GM12878 (cell line): ENCODE data around the gene PUSL1. TPM values are rescaled to one million over a fixed set of nuclear protein-coding genes. Genes with fewer than 3 reads are reported as not detected.
A peak's percentile ranks its signal among the peaks of the same experiment; 100 is the strongest.

Experiments
- ATAC-seq: fragments of 200-7000 bp; cut with Tn5 transposase; 3 replicates; pipeline ENCODE4 v1.9.1; 2020; ENCODE audit warnings: mild to moderate bottlenecking, moderate library complexity
- BruUV-seq: library from RNA; stranded (reverse); fragments of 400-500 nt; replicated peaks from 2 replicates; lab custom pipeline; 2021; lab: Mats Ljungman, UMichigan
- CTCF ChIA-PET: fragments of 300-600 bp; sonication (Branson Sonifier 250); formaldehyde crosslinking; extraction: SDS; loops from one replicate; lab custom pipeline; 2021; ENCODE audit warnings: inconsistent platforms; lab: Yijun Ruan, JAX
- POLR2A ChIA-PET: fragments of 350-600 bp; formaldehyde crosslinking; extraction: SDS; loops from one replicate; lab custom pipeline; 2021; ENCODE audit warnings: inconsistent platforms; lab: Charles Lee
- RAD21 ChIA-PET: fragments of 300-600 bp; sonication (Branson Sonifier 250); formaldehyde crosslinking; loops from one replicate; lab custom pipeline; 2023; ENCODE audit warnings: antibody characterized with exemption; ENCODE audit not compliant: unreplicated experiment; lab: Charles Lee
- SMC1A ChIA-PET: fragments of 300-600 bp; sonication (Branson Sonifier 250); formaldehyde crosslinking; loops from one replicate; lab custom pipeline; 2023; ENCODE audit not compliant: unreplicated experiment, uncharacterized antibody; lab: Charles Lee
- DNase-seq: peaks from one replicate; pipeline ENCODE4 v3.0.0-alpha.2; 2011; ENCODE audit warnings: low read depth, low spot score
- FAIRE-seq: peaks from 3 replicates; lab custom pipeline; 2011; peaks lifted over from hg19 to GRCh38; lab: Jason Lieb, UNC
- H2AFZ ChIP-seq: 2 replicates; pipeline ENCODE4 v1.6.0; 2011; ENCODE audit warnings: low read depth, low read length, control low read depth; ENCODE audit not compliant: control insufficient read depth
- H3K27ac ChIP-seq: 2 replicates; pipeline ENCODE4 v1.5.1; 2011; ENCODE audit warnings: control low read depth; ENCODE audit not compliant: control insufficient read depth, insufficient read depth
- H3K27me3 ChIP-seq, 2 experiments: replicated peaks in 1 of 2; 2 replicates each; pipeline versions ENCODE4 v1.6.0 to v1.6.1; 2011; ENCODE audit warnings: low read length in 1 of 2; ENCODE audit not compliant: control insufficient read depth in 2 of 2, insufficient read depth in 2 of 2
- H3K36me3 ChIP-seq, 2 experiments: 2 replicates each; pipeline ENCODE4 v1.5.1; 2011; ENCODE audit warnings: low read length in 1 of 2; ENCODE audit not compliant: control insufficient read depth in 2 of 2, insufficient read depth in 2 of 2
- H3K4me1 ChIP-seq: 2 replicates; pipeline ENCODE4 v1.6.1; 2011; ENCODE audit warnings: mild to moderate bottlenecking, low read length, moderate library complexity, mixed read lengths; ENCODE audit not compliant: control insufficient read depth, insufficient read depth
- H3K4me2 ChIP-seq: 2 replicates; pipeline ENCODE4 v1.6.0; 2011; ENCODE audit warnings: control low read depth; ENCODE audit not compliant: control insufficient read depth, insufficient read depth
- H3K4me3 ChIP-seq: fragments of 200-600 bp; sonication (generic); 2 replicates; pipeline ENCODE4 v1.5.1; 2016
- H3K79me2 ChIP-seq: 2 replicates; pipeline ENCODE4 v1.6.0; 2011; ENCODE audit warnings: low read length; ENCODE audit not compliant: control insufficient read depth, insufficient read depth
- H3K9ac ChIP-seq: 2 replicates; pipeline ENCODE4 v1.8.0; 2011; ENCODE audit warnings: low read length, control low read depth, mixed read lengths; ENCODE audit not compliant: control insufficient read depth, insufficient read depth
- H3K9me3 ChIP-seq: replicated peaks from 3 replicates; pipeline ENCODE4 v1.5.1; 2011; ENCODE audit warnings: mild to moderate bottlenecking, low read length; ENCODE audit not compliant: control insufficient read depth, insufficient read depth
- H4K20me1 ChIP-seq: 2 replicates; pipeline ENCODE4 v1.6.0; 2011; ENCODE audit not compliant: control insufficient read depth, insufficient read depth
- CREM ChIP-seq: IDR thresholded peaks from 2 replicates; pipeline ENCODE4 v1.6.1; 2014; ENCODE audit warnings: antibody characterized with exemption, low read depth
- EGR1 ChIP-seq, 2 experiments: IDR thresholded peaks; 1 replicate in 1 of 2; 2 replicates in 1 of 2; pipeline ENCODE4 v1.6.1; 2011 to 2012; ENCODE audit warnings: low read depth in 2 of 2, low read length in 2 of 2, borderline replicate concordance in 1 of 2, mild to moderate bottlenecking in 1 of 2, moderate library complexity in 1 of 2
- LARP7 ChIP-seq: fragments of 450-650 bp; IDR thresholded peaks from 2 replicates; pipeline ENCODE4 v1.6.1; 2017; ENCODE audit warnings: mild to moderate bottlenecking
- NR2F1 ChIP-seq: fragments of 450-650 bp; conservative IDR thresholded peaks from 2 replicates; pipeline ENCODE4 v1.6.1; 2017; ENCODE audit warnings: mild to moderate bottlenecking
- POLR2AphosphoS5 ChIP-seq: IDR thresholded peaks from 2 replicates; pipeline ENCODE4 v1.6.1; 2011; ENCODE audit warnings: mild to moderate bottlenecking, low read length, inconsistent platforms
- RFX5 ChIP-seq: IDR thresholded peaks from 2 replicates; pipeline ENCODE4 v1.6.1; 2011; ENCODE audit warnings: low read depth, low read length, improper control_type of control experiment
- SP1 ChIP-seq: IDR thresholded peaks from one replicate; pipeline ENCODE4 v1.6.1; 2011; ENCODE audit warnings: low read depth, low read length
- TARDBP ChIP-seq: IDR thresholded peaks from 2 replicates; pipeline ENCODE4 v1.6.1; 2016; ENCODE audit warnings: borderline replicate concordance
- TBL1XR1 ChIP-seq: IDR thresholded peaks from 2 replicates; pipeline ENCODE4 v1.6.1; 2012; ENCODE audit warnings: low read depth, low read length, improper control_type of control experiment
- WGBS: methylation state at CpG from one replicate; pipeline ENCODE4 v1.1.6; 2016; ENCODE audit warnings: low lambda C conversion rate; ENCODE audit not compliant: insufficient replicate concordance, insufficient coverage; ENCODE audit errors: missing lambda C conversion rate; 5-methylcytosine and 5-hydroxymethylcytosine counted together
- in situ Hi-C: fragments of 300-500 bp; cut with MboI; formaldehyde crosslinking; loops from 9 replicates; pipeline ENCODE4 v1.14.3; 2018; ENCODE audit warnings: mixed read lengths
- intact Hi-C: fragments of 100-400 bp; cut with micrococcal nuclease; formaldehyde crosslinking; loops from one replicate; pipeline ENCODE4 v1.14.2; 2022; ENCODE audit not compliant: unreplicated experiment
- polyA plus RNA-seq, 11 experiments: library from polyadenylated mRNA; depleted of rRNA in 4 of 11; unstranded in 6 of 11; stranded (reverse) in 5 of 11; fragments of >200 nt; fragmentation: Nextera tagmentation in 4 of 11; fragmentation: Illumina TruSeq in 1 of 11; extraction: Ambion mirVana in 4 of 11; extraction: Trizol in 1 of 11; gene quantifications; 1 replicate in 1 of 11; 2 replicates in 10 of 11; pipeline versions ENCODE4 v1.2.1 to v1.2.3, GENCODE V29; 2011 to 2016; ENCODE audit warnings: inconsistent platforms in 2 of 11, missing spikeins in 2 of 11, low read depth in 1 of 11
- total RNA-seq, 4 experiments: library from RNA; depleted of rRNA in 3 of 4; stranded (reverse); fragments of >200 nt in 3 of 4; fragmentation: Illumina TruSeq in 1 of 4; extraction: Trizol in 1 of 4; gene quantifications; 2 replicates each; pipeline versions ENCODE4 v1.2.1 to v1.2.3, GENCODE V29; 2013 to 2021
- TF ChIP-seq, protein P1 (sequence below): fragments of 450-650 bp; conservative IDR thresholded peaks from 2 replicates; pipeline ENCODE4 v1.6.1; 2017; ENCODE audit warnings: mild to moderate bottlenecking, moderate library complexity
- TF ChIP-seq, protein P2 (sequence below): fragments of 450-650 bp; IDR thresholded peaks from 2 replicates; pipeline ENCODE4 v1.6.1; 2017; ENCODE audit warnings: mild to moderate bottlenecking
- TF ChIP-seq, protein P3 (sequence below): IDR thresholded peaks from 2 replicates; pipeline ENCODE4 v1.6.1; 2012; ENCODE audit warnings: low read depth, low read length, improper control_type of control experiment
- TF ChIP-seq, protein P4 (sequence below): fragments of 450-650 bp; IDR thresholded peaks from 2 replicates; pipeline ENCODE4 v1.6.1; 2017; ENCODE audit warnings: mild to moderate bottlenecking, low read depth, inconsistent platforms; ENCODE audit not compliant: poor library complexity, severe bottlenecking
- TF ChIP-seq, protein P5 (sequence below): fragments of 450-650 bp; formaldehyde crosslinking; IDR thresholded peaks from 2 replicates; pipeline ENCODE4 v1.5.0; 2022; ENCODE audit warnings: mild to moderate bottlenecking, missing genetic modification characterization

PUSL1 gene
- total and polyA plus RNA-seq, 10 of the 15 experiments (the other 5 are each of a cell fraction or from before 2014, with no cell fraction given) = 0.16 to 28.4 (median 15.1) TPM

DNA sequence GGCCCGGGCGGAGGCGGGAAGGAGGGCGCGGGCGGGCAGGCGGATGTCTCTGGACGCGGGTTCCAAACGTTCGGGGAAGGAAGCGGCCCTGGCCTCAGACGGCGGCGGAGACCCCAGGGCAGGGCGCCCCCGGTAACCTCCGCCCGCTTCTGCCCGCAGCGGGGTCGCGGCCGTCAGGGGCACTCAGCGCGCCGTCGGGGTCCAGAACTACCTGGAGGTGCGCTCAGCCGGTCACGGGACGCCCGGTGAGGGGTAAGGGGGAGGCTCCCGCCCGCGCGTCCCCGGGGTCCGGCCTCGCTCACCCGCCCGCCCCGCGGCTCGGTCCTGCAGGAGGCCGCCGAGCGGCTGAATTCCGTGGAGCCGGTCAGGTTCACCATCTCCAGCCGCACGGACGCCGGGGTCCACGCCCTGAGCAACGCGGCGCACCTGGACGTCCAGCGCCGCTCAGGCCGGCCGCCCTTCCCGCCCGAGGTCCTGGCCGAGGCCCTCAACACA lies 406 bp downstream of the PUSL1 start:
- ATAC-seq = peak; percentile 1; the same call in 2 of the 3 replicates
- no peaks in the 10 kb centered on the region for H3K27me3 ChIP-seq
- peak overlapping the region; percentile 86 for H3K4me2 ChIP-seq
- H3K9ac ChIP-seq = peak overlapping the region; percentile 77
- no peak for DNase-seq
- H3K4me1 ChIP-seq = peaks cover 27% of the 10 kb centered on the region
- peaks cover 26% of the 10 kb centered on the region for H3K79me2 ChIP-seq
- H3K27ac ChIP-seq = peak overlapping the region; percentile 58
- WGBS = 2% methylated on average over 43 of the region's 66 CpGs
- SMC1A ChIA-PET = no interaction called here
- intact Hi-C loops = loop anchor here (2.0 to 5.0 kb wide), 2 partner anchors 66 to 192 kb away; partner anchors contain the start of genes AURKAIP1 and C1orf159
- no peaks in the 10 kb centered on the region for H3K9me3 ChIP-seq
- peaks cover 3 to 21% of the 10 kb centered on the region in 2 experiments; a peak in 3 of 4 replicates for H3K36me3 ChIP-seq
- POLR2A ChIA-PET = no interaction called here
- CTCF ChIA-PET = interaction anchor here (1.4 kb wide), 1 partner anchor 63 kb away, joined by 5 read pairs; no protein-coding TSS in a partner anchor
- BruUV-seq = TSS peak; percentile 70
- in situ Hi-C loops = no loop called here
- no peak for FAIRE-seq
- RAD21 ChIA-PET = no interaction called here
- H3K4me3 ChIP-seq = peak overlapping the region; percentile 83
- H2AFZ ChIP-seq = peak overlapping the region; percentile 79
- H4K20me1 ChIP-seq = no peaks in the 10 kb centered on the region
- TF ChIP-seq, protein P1, sequence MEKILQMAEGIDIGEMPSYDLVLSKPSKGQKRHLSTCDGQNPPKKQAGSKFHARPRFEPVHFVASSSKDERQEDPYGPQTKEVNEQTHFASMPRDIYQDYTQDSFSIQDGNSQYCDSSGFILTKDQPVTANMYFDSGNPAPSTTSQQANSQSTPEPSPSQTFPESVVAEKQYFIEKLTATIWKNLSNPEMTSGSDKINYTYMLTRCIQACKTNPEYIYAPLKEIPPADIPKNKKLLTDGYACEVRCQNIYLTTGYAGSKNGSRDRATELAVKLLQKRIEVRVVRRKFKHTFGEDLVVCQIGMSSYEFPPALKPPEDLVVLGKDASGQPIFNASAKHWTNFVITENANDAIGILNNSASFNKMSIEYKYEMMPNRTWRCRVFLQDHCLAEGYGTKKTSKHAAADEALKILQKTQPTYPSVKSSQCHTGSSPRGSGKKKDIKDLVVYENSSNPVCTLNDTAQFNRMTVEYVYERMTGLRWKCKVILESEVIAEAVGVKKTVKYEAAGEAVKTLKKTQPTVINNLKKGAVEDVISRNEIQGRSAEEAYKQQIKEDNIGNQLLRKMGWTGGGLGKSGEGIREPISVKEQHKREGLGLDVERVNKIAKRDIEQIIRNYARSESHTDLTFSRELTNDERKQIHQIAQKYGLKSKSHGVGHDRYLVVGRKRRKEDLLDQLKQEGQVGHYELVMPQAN = peak; percentile 78; the same call in 1 of the 2 replicates
- TF ChIP-seq SP1 (no peak), CREM (no peak), POLR2AphosphoS5 (no peak), RFX5 (no peak), TARDBP (no peak), TBL1XR1 (no peak), EGR1 (IDR thresholded peaks at IDR 0.05; ENCODE audit: borderline replicate concordance in 1 of 2, low read depth in 2 of 2, low read length in 2 of 2) (no peak), LARP7 (0 out of 2 replicates have a peak, but pooled peaks have one; percentile 25), NR2F1 (peak; percentile 17; the same call in 1 of the 2 replicates)
- TF ChIP-seq, protein P2, sequence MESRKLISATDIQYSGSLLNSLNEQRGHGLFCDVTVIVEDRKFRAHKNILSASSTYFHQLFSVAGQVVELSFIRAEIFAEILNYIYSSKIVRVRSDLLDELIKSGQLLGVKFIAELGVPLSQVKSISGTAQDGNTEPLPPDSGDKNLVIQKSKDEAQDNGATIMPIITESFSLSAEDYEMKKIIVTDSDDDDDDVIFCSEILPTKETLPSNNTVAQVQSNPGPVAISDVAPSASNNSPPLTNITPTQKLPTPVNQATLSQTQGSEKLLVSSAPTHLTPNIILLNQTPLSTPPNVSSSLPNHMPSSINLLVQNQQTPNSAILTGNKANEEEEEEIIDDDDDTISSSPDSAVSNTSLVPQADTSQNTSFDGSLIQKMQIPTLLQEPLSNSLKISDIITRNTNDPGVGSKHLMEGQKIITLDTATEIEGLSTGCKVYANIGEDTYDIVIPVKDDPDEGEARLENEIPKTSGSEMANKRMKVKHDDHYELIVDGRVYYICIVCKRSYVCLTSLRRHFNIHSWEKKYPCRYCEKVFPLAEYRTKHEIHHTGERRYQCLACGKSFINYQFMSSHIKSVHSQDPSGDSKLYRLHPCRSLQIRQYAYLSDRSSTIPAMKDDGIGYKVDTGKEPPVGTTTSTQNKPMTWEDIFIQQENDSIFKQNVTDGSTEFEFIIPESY = no peak
- TF ChIP-seq, protein P3, sequence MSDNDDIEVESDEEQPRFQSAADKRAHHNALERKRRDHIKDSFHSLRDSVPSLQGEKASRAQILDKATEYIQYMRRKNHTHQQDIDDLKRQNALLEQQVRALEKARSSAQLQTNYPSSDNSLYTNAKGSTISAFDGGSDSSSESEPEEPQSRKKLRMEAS = no peak
- TF ChIP-seq, protein P4, sequence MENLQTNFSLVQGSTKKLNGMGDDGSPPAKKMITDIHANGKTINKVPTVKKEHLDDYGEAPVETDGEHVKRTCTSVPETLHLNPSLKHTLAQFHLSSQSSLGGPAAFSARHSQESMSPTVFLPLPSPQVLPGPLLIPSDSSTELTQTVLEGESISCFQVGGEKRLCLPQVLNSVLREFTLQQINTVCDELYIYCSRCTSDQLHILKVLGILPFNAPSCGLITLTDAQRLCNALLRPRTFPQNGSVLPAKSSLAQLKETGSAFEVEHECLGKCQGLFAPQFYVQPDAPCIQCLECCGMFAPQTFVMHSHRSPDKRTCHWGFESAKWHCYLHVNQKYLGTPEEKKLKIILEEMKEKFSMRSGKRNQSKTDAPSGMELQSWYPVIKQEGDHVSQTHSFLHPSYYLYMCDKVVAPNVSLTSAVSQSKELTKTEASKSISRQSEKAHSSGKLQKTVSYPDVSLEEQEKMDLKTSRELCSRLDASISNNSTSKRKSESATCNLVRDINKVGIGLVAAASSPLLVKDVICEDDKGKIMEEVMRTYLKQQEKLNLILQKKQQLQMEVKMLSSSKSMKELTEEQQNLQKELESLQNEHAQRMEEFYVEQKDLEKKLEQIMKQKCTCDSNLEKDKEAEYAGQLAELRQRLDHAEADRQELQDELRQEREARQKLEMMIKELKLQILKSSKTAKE = no peak
- TF ChIP-seq, protein P5, sequence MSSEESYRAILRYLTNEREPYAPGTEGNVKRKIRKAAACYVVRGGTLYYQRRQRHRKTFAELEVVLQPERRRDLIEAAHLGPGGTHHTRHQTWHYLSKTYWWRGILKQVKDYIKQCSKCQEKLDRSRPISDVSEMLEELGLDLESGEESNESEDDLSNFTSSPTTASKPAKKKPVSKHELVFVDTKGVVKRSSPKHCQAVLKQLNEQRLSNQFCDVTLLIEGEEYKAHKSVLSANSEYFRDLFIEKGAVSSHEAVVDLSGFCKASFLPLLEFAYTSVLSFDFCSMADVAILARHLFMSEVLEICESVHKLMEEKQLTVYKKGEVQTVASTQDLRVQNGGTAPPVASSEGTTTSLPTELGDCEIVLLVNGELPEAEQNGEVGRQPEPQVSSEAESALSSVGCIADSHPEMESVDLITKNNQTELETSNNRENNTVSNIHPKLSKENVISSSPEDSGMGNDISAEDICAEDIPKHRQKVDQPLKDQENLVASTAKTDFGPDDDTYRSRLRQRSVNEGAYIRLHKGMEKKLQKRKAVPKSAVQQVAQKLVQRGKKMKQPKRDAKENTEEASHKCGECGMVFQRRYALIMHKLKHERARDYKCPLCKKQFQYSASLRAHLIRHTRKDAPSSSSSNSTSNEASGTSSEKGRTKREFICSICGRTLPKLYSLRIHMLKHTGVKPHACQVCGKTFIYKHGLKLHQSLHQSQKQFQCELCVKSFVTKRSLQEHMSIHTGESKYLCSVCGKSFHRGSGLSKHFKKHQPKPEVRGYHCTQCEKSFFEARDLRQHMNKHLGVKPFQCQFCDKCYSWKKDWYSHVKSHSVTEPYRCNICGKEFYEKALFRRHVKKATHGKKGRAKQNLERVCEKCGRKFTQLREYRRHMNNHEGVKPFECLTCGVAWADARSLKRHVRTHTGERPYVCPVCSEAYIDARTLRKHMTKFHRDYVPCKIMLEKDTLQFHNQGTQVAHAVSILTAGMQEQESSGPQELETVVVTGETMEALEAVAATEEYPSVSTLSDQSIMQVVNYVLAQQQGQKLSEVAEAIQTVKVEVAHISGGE = no peak
